MM.1S (cell line): ENCODE results near the gene REC8.

Experiments
- DNase-seq: peaks from one replicate; pipeline ENCODE4 v3.0.0-alpha.2; 2015
- H2AFZ ChIP-seq: fragments of 300-600 bp; sonication (generic); 2 replicates; pipeline ENCODE4 v1.6.0; 2016; ENCODE audit warnings: antibody characterized with exemption, low read length
- H3F3A ChIP-seq: fragments of 300-600 bp; sonication (generic); 2 replicates; pipeline ENCODE4 v1.6.1; 2016; ENCODE audit warnings: mild to moderate bottlenecking, antibody characterized with exemption, low read length, moderate library complexity, mixed read lengths; ENCODE audit not compliant: insufficient read depth
- H3K27ac ChIP-seq: fragments of 300-600 bp; sonication (generic); 2 replicates; pipeline ENCODE4 v1.5.1; 2016; ENCODE audit warnings: mild to moderate bottlenecking, low read length
- H3K27me3 ChIP-seq: fragments of 300-600 bp; sonication (generic); replicated peaks from 2 replicates; pipeline ENCODE4 v1.6.0; 2016; ENCODE audit warnings: low read length; ENCODE audit not compliant: insufficient read depth
- H3K36me3 ChIP-seq: fragments of 300-600 bp; sonication (generic); replicated peaks from 2 replicates; pipeline ENCODE4 v1.6.1; 2016; ENCODE audit warnings: mild to moderate bottlenecking, low read length, mixed read lengths; ENCODE audit not compliant: insufficient read depth
- H3K4me1 ChIP-seq: fragments of 300-600 bp; sonication (generic); 2 replicates; pipeline ENCODE4 v1.6.1; 2016; ENCODE audit warnings: low read length, mixed read lengths
- H3K4me2 ChIP-seq: fragments of 300-600 bp; sonication (generic); 2 replicates; pipeline ENCODE4 v1.6.0; 2016; ENCODE audit warnings: low read depth, low read length
- H3K4me3 ChIP-seq: fragments of 300-600 bp; sonication (generic); 2 replicates; pipeline ENCODE4 v1.5.1; 2016; ENCODE audit warnings: low read length, mixed read lengths
- H3K79me2 ChIP-seq: fragments of 300-600 bp; sonication (generic); 2 replicates; pipeline ENCODE4 v1.6.1; 2016; ENCODE audit warnings: mixed run types, low read length, mixed read lengths
- H3K9ac ChIP-seq: fragments of 300-600 bp; sonication (generic); 2 replicates; pipeline ENCODE4 v1.6.1; 2016; ENCODE audit warnings: low read length, mixed read lengths
- H3K9me2 ChIP-seq: fragments of 300-600 bp; sonication (generic); replicated peaks from 2 replicates; pipeline ENCODE4 v1.6.1; 2016; ENCODE audit warnings: mild to moderate bottlenecking, low read length, mixed read lengths; ENCODE audit not compliant: insufficient read depth
- H3K9me3 ChIP-seq: fragments of 300-600 bp; sonication (generic); replicated peaks from 2 replicates; pipeline ENCODE4 v1.6.1; 2016; ENCODE audit warnings: mild to moderate bottlenecking, low read length, mixed read lengths; ENCODE audit not compliant: insufficient read depth
- H4K20me1 ChIP-seq: fragments of 300-600 bp; sonication (generic); 2 replicates; pipeline ENCODE4 v1.6.1; 2016; ENCODE audit warnings: mild to moderate bottlenecking, low read length, moderate library complexity, mixed read lengths; ENCODE audit not compliant: insufficient read depth
- EZH2 ChIP-seq: fragments of 300-600 bp; sonication (generic); optimal IDR thresholded peaks from 2 replicates; pipeline ENCODE3; 2017; ENCODE audit warnings: low read depth, mild to moderate bottlenecking, antibody characterized with exemption, low read length, mixed read lengths
- EZH2phosphoT487 ChIP-seq: fragments of 300-600 bp; sonication (generic); IDR thresholded peaks from 2 replicates; pipeline ENCODE4 v1.6.1; 2018; ENCODE audit warnings: antibody characterized with exemption, low read length
- TF ChIP-seq, protein P1 (sequence below): fragments of 300-600 bp; sonication (generic); IDR thresholded peaks from 2 replicates; pipeline ENCODE4 v1.5.1; 2016; ENCODE audit warnings: antibody characterized with exemption, low read length, mixed read lengths

REC8 gene

DNA sequence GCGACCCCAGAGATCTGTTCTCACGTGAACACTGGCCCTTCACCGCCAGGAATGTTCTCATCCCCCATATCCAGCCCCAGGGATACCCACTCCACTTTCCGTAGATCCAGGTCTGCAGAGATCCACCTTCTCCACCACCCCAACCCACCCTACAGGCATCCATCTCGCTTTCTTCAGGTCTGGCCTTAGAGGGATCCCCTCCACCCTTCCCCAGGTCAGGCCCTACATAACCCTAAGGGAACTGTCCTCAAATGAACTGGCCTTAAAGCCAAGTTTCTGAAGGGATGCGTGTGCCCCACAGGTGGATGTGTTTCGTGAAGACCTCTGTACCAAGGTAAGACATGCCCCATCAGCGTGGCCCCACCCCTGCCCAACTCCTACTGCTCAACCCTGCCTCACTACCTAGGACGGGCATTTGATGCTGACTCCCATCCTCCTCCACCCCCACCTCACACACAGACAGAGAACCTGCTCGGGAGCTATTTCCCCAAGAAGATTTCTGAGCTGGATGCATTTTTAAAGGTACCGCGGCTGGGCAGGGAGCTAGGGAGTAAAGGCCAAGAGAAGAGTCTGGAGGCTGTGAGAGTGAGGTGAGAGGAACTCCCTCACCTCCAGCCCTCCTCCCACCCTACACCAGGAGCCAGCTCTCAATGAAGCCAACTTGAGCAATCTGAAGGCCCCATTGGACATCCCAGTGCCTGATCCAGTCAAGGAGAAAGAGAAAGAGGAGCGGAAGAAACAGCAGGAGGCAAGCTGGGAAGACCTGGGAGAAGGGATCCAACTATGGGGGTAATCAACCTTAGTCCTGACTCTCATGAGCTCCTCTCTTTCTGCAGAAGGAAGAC is 35.0 kb upstream of the REC8 start:
- peak overlapping the region; percentile 74 for H3K4me3 ChIP-seq
- H3K4me2 ChIP-seq = peak overlapping the region; percentile 76
- H3K27me3 ChIP-seq = no peaks in the 10 kb centered on the region
- 0 out of 2 replicates have a peak, but pooled peaks cover 2% of the 10 kb centered on the region for H3K36me3 ChIP-seq
- H3K9me2 ChIP-seq = no peaks in the 10 kb centered on the region
- H2AFZ ChIP-seq = no peak overlapping the region
- DNase-seq = no peak
- H4K20me1 ChIP-seq = no peaks in the 10 kb centered on the region
- H3K79me2 ChIP-seq = peaks cover 43% of the 10 kb centered on the region
- H3K9me3 ChIP-seq = no peaks in the 10 kb centered on the region
- TF ChIP-seq EZH2 = no peak
- no peak for TF ChIP-seq EZH2phosphoT487
- peak overlapping the region; percentile 81; the same call in 1 of the 2 replicates for H3K9ac ChIP-seq
- H3K27ac ChIP-seq = peak overlapping the region; percentile 35; the same call in 1 of the 2 replicates
- H3F3A ChIP-seq = peaks cover 5% of the 10 kb centered on the region
- peaks cover 11% of the 10 kb centered on the region; the same call in 1 of the 2 replicates for H3K4me1 ChIP-seq

DNA sequence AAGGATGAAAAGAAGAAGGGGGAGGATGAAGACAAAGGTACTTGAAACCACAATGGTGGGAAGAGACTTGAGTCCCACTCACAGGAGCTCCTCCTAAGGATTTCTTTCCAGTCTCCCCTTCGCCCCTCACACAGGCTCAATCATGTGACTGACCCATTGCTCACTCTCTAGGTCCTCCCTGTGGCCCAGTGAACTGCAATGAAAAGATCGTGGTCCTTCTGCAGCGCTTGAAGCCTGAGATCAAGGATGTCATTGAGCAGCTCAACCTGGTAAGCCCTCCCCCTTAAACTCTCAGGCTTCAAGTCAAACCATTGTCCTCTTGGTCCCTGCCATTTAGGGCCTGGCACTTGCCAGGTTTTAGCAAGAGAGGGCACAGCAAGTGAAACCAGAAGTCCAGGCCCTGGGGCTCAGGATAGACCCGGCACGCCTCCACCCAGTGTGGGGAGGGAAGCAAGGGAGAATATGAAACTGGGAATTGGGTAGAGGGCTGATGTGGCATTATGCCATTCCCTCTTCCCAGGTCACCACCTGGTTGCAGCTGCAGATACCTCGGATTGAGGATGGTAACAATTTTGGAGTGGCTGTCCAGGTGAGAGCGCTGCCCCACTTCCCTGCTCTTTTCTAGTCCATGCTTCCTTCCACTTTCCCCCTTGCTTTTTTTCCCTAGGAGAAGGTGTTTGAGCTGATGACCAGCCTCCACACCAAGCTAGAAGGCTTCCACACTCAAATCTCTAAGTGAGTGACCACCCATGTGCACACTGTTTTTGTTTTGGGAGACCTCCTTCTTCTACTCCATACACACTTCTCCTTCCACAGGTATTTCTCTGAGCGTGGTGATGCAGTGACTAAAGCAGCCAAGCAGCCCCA is 34.1 kb upstream of the REC8 start:
- peak overlapping the region; percentile 76; the same call in 1 of the 2 replicates for H3K4me2 ChIP-seq
- no peaks in the 10 kb centered on the region for H3K9me2 ChIP-seq
- no peaks in the 10 kb centered on the region for H3K9me3 ChIP-seq
- peaks cover 43% of the 10 kb centered on the region for H3K79me2 ChIP-seq
- H4K20me1 ChIP-seq = no peaks in the 10 kb centered on the region
- H2AFZ ChIP-seq = no peak overlapping the region
- H3K27me3 ChIP-seq = no peaks in the 10 kb centered on the region
- H3F3A ChIP-seq = peaks cover 8% of the 10 kb centered on the region
- H3K36me3 ChIP-seq = 0 out of 2 replicates have a peak, but pooled peaks cover 2% of the 10 kb centered on the region
- H3K27ac ChIP-seq = no peak overlapping the region
- no peak overlapping the region for H3K9ac ChIP-seq
- no peak for DNase-seq
- H3K4me1 ChIP-seq = peaks cover 11% of the 10 kb centered on the region; the same call in 1 of the 2 replicates
- TF ChIP-seq EZH2phosphoT487 (no peak), EZH2 (no peak)
- TF ChIP-seq, protein P1, sequence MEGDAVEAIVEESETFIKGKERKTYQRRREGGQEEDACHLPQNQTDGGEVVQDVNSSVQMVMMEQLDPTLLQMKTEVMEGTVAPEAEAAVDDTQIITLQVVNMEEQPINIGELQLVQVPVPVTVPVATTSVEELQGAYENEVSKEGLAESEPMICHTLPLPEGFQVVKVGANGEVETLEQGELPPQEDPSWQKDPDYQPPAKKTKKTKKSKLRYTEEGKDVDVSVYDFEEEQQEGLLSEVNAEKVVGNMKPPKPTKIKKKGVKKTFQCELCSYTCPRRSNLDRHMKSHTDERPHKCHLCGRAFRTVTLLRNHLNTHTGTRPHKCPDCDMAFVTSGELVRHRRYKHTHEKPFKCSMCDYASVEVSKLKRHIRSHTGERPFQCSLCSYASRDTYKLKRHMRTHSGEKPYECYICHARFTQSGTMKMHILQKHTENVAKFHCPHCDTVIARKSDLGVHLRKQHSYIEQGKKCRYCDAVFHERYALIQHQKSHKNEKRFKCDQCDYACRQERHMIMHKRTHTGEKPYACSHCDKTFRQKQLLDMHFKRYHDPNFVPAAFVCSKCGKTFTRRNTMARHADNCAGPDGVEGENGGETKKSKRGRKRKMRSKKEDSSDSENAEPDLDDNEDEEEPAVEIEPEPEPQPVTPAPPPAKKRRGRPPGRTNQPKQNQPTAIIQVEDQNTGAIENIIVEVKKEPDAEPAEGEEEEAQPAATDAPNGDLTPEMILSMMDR = no peak
- no peak overlapping the region for H3K4me3 ChIP-seq

DNA sequence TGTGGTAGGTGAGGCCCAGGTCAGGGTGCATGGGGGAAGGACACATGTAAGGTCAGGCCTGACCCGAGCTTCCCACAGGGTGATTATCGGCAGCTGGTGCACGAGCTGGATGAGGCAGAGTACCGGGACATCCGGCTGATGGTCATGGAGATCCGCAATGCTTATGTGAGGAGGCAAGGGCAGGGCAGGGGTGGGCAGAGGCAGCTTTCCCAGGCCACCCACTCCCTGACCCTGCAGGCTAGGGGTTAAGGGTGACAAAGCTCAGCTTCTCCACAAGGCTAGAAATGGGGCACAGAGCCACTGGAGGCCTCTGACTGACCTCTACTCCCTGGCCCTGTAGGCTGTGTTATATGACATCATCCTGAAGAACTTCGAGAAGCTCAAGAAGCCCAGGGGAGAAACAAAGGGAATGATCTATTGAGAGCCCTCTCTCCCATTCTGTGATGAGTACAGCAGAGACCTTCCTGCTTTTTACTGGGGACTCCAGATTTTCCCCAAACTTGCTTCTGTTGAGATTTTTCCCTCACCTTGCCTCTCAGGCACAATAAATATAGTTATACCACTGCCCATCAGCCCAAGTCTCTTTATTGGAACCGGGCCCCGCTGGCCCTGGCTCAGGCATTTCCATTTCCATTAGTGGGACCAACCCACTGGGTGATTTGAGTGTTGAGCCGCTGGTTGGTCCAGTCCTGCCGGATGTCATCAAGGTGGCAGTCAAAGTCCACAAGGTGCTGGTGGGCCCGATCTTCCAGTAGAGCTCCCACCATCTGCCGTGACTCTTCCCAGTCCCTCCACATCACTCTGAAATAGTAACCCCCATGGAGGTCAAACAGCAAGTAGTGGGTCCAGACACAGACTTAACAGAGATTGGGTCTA is 33.2 kb upstream of the REC8 start:
- no peaks in the 10 kb centered on the region for H3K9me3 ChIP-seq
- no peaks in the 10 kb centered on the region for H3K27me3 ChIP-seq
- peaks cover 43% of the 10 kb centered on the region for H3K79me2 ChIP-seq
- TF ChIP-seq, protein P1 = no peak
- TF ChIP-seq EZH2 (no peak), EZH2phosphoT487 (no peak)
- 0 out of 2 replicates have a peak, but pooled peaks cover 2% of the 10 kb centered on the region for H3K36me3 ChIP-seq
- no peak overlapping the region for H3K9ac ChIP-seq
- H2AFZ ChIP-seq = no peak overlapping the region
- H4K20me1 ChIP-seq = no peaks in the 10 kb centered on the region
- no peak overlapping the region for H3K4me3 ChIP-seq
- no peak overlapping the region for H3K4me2 ChIP-seq
- peaks cover 8% of the 10 kb centered on the region for H3F3A ChIP-seq
- peaks cover 11% of the 10 kb centered on the region; the same call in 1 of the 2 replicates for H3K4me1 ChIP-seq
- H3K9me2 ChIP-seq = no peaks in the 10 kb centered on the region
- H3K27ac ChIP-seq = no peak overlapping the region
- DNase-seq = no peak
